Ramos (cell line): ENCODE measurements around the gene CDH4.

Experiments used
- in situ Hi-C: fragments of 300-500 bp; cut with MboI; formaldehyde crosslinking; loops from one replicate; pipeline ENCODE4 v1.14.3; 2022; ENCODE audit warnings: low sequenced_read_pairs; ENCODE audit not compliant: unreplicated experiment

Gene CDH4

GRCh38 chr20:61582196-61582923 lies 330.3 kb downstream of the CDH4 start:
- in situ Hi-C loops: no loop called here

GRCh38 chr20:61583356-61583755 lies 331.3 kb downstream of the CDH4 start:
- in situ Hi-C loops: no loop called here

- in situ Hi-C loops: no loop called here
Measured at GRCh38 chr20:61584851-61585250, 332.8 kb downstream of the CDH4 start.

GRCh38 chr20:61585764-61586163 lies 333.7 kb downstream of the CDH4 start:
- in situ Hi-C loops: no loop called here

- in situ Hi-C loops: no loop called here
Measured at GRCh38 chr20:61587036-61587435, 335.0 kb downstream of the CDH4 start.

GRCh38 chr20:61587681-61588289 lies 335.7 kb downstream of the CDH4 start:
- in situ Hi-C loops: no loop called here

GRCh38 chr20:61588411-61589385 lies 336.6 kb downstream of the CDH4 start:
- in situ Hi-C loops: no loop called here

- in situ Hi-C loops: no loop called here
Measured at GRCh38 chr20:61590236-61590635, 338.2 kb downstream of the CDH4 start.

GRCh38 chr20:61593516-61593915 lies 341.5 kb downstream of the CDH4 start:
- in situ Hi-C loops: no loop called here

GRCh38 chr20:61594198-61594597 lies 342.1 kb downstream of the CDH4 start:
- in situ Hi-C loops: no loop called here

- in situ Hi-C loops: no loop called here
Measured at GRCh38 chr20:61595216-61595615, 343.2 kb downstream of the CDH4 start.

GRCh38 chr20:61596687-61597330 lies 344.7 kb downstream of the CDH4 start:
- in situ Hi-C loops: no loop called here

- in situ Hi-C loops: no loop called here
Measured at GRCh38 chr20:61597996-61598395, 345.9 kb downstream of the CDH4 start.

- in situ Hi-C loops: no loop called here
Measured at GRCh38 chr20:61598586-61598985, 346.5 kb downstream of the CDH4 start.

GRCh38 chr20:61599061-61599531 lies 347.0 kb downstream of the CDH4 start:
- in situ Hi-C loops: no loop called here

- in situ Hi-C loops: no loop called here
Measured at GRCh38 chr20:61599541-61599992, 347.5 kb downstream of the CDH4 start.

- in situ Hi-C loops: no loop called here
Measured at GRCh38 chr20:61600016-61600415, 348.0 kb downstream of the CDH4 start.

- in situ Hi-C loops: no loop called here
Measured at GRCh38 chr20:61601361-61601760, 349.3 kb downstream of the CDH4 start.

GRCh38 chr20:61601853-61602252 lies 349.8 kb downstream of the CDH4 start:
- in situ Hi-C loops: no loop called here

- in situ Hi-C loops: no loop called here
Measured at GRCh38 chr20:61603715-61604114, 351.7 kb downstream of the CDH4 start.
